HepG2 (cell line): ENCODE measurements around the gene SNAP29. TPM values are rescaled to one million over a fixed set of nuclear protein-coding genes. Genes with fewer than 3 reads are reported as not detected.
A peak's percentile ranks its signal among the peaks of the same experiment; 100 is the strongest.

Source experiments
- PRDM10 ChIP-seq: sonication (generic); formaldehyde crosslinking; IDR thresholded peaks from 2 replicates; pipeline ENCODE4 v1.4.0; 2020; ENCODE audit warnings: low read depth, missing genetic modification reagents
- WIZ ChIP-seq: sonication (generic); formaldehyde crosslinking; IDR thresholded peaks from 2 replicates; pipeline ENCODE4 v1.5.1; 2020; ENCODE audit warnings: mild to moderate bottlenecking, missing genetic modification reagents
- ZNF3 ChIP-seq: IDR thresholded peaks from 2 replicates; pipeline ENCODE4 v1.7.0; 2017; ENCODE audit warnings: inconsistent platforms
- ZNF512 ChIP-seq: sonication (generic); formaldehyde crosslinking; IDR thresholded peaks from 2 replicates; pipeline ENCODE4 v1.4.0; 2020; ENCODE audit warnings: mild to moderate bottlenecking, missing genetic modification reagents
- ZNF546 ChIP-seq: sonication (generic); formaldehyde crosslinking; conservative IDR thresholded peaks from 2 replicates; pipeline ENCODE4 v1.8.1; 2023; ENCODE audit warnings: mild to moderate bottlenecking, missing genetic modification reagents
- ZNF572 ChIP-seq: sonication (generic); formaldehyde crosslinking; IDR thresholded peaks from 2 replicates; pipeline ENCODE4 v1.5.1; 2020; ENCODE audit warnings: mild to moderate bottlenecking, missing genetic modification reagents
- ZNF770 ChIP-seq: sonication (generic); formaldehyde crosslinking; IDR thresholded peaks from 2 replicates; pipeline ENCODE4 v1.5.0; 2020; ENCODE audit warnings: mild to moderate bottlenecking, missing genetic modification reagents
- ZNF784 ChIP-seq: sonication (generic); formaldehyde crosslinking; IDR thresholded peaks from 2 replicates; pipeline ENCODE4 v1.5.1; 2020; ENCODE audit warnings: missing genetic modification reagents, mild to moderate bottlenecking, borderline replicate concordance
- polyA plus RNA-seq, 8 experiments: library from polyadenylated mRNA; depleted of rRNA in 3 of 8; stranded (reverse) in 7 of 8; unstranded in 1 of 8; fragments of >200 nt; fragmentation: Illumina TruSeq in 4 of 8; extraction: Trizol in 4 of 8; gene quantifications; 2 replicates each; pipeline versions ENCODE4 v1.2.1 to v1.2.3, GENCODE V29; 2011 to 2016; ENCODE audit warnings: low read depth in 4 of 8, missing spikeins in 1 of 8, mixed read lengths in 1 of 8; ENCODE audit not compliant: insufficient read depth in 1 of 8
- total RNA-seq, 5 experiments: library from RNA; depleted of rRNA; stranded (reverse); fragments of >200 nt; fragmentation: Illumina TruSeq; extraction: Trizol; gene quantifications; 2 replicates each; pipeline ENCODE4 v1.2.3, GENCODE V29; 2016; ENCODE audit warnings: low read depth in 1 of 5
- TF ChIP-seq, protein P1 (sequence below): sonication (generic); formaldehyde crosslinking; IDR thresholded peaks from 2 replicates; pipeline ENCODE4; 2020; ENCODE audit warnings: missing genetic modification reagents, mild to moderate bottlenecking, borderline replicate concordance
- TF ChIP-seq, protein P2 (sequence below), 2 experiments: sonication (generic) in 1 of 2; formaldehyde crosslinking in 1 of 2; IDR thresholded peaks; 2 replicates each; pipeline versions ENCODE4 v1.4.0 to v1.6.1; 2016 to 2020; ENCODE audit warnings: borderline replicate concordance in 1 of 2, low read depth in 1 of 2, mild to moderate bottlenecking in 1 of 2, missing genetic modification reagents in 1 of 2

The SNAP29 gene
- total and polyA plus RNA-seq, 2 of the 13 experiments (the other 11 are each of a cell fraction or from before 2014, with no cell fraction given): 12.3 to 30.7 TPM

DNA sequence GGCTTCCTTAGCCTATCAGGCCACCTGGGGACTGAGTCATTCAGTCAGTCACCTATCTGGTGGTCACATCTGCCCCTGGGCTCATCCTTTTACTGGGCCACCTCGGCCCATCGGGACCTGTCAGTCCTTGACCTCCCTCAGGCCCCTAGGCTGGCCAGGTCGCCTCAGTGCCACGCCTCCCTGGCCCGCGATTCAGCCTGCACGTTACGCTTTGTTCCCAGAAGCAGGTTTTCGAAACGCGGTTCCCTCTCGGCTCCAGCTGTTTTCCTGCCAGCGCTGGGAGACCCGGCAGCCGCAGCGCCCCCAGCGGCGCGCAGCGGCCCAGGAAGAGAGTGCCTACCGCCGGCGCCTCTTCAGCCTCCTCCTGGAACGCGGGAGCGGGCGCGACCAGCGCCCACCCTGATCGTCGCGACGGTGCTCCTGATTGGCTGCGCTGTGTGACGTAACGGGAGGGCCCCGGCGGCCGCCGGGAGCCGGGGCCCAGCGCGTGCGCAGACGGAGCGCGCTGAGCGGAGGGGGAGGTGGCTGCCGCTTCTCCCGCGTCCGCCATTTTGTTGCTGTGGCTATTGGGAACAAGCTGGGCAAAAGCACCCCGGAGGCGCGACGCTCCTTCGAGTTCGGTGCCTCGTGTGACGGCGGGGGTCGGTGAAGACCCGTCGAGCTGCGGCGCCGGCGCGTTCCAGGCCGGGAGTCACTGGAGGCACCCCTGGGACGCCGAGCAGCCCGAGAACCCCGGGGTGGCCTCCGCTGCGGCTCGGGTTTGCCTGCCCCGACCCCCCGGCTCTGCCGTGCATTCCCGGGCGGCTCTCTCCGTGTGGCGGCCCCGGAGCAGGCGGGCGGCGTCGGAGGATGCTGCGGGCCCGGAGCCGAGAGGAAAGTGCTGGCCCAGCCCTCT lies 58.4 kb downstream of the SNAP29 start, which contains the start of gene CRKL (continued):
- TF ChIP-seq ZNF770: peak; percentile 79
- peak; percentile 98; the same call in 1 of the 2 replicates for TF ChIP-seq ZNF572
- TF ChIP-seq ZNF546 (CRISPR knock-in tag): peak; percentile 63; the same call in 1 of the 2 replicates
- TF ChIP-seq WIZ (CRISPR knock-in tag): no peak
- TF ChIP-seq, protein P1, sequence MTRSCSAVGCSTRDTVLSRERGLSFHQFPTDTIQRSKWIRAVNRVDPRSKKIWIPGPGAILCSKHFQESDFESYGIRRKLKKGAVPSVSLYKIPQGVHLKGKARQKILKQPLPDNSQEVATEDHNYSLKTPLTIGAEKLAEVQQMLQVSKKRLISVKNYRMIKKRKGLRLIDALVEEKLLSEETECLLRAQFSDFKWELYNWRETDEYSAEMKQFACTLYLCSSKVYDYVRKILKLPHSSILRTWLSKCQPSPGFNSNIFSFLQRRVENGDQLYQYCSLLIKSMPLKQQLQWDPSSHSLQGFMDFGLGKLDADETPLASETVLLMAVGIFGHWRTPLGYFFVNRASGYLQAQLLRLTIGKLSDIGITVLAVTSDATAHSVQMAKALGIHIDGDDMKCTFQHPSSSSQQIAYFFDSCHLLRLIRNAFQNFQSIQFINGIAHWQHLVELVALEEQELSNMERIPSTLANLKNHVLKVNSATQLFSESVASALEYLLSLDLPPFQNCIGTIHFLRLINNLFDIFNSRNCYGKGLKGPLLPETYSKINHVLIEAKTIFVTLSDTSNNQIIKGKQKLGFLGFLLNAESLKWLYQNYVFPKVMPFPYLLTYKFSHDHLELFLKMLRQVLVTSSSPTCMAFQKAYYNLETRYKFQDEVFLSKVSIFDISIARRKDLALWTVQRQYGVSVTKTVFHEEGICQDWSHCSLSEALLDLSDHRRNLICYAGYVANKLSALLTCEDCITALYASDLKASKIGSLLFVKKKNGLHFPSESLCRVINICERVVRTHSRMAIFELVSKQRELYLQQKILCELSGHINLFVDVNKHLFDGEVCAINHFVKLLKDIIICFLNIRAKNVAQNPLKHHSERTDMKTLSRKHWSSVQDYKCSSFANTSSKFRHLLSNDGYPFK (CRISPR knock-in tag): peak; percentile 97
- TF ChIP-seq ZNF3 (CRISPR knock-in tag): peak; percentile 91
- TF ChIP-seq ZNF784 (CRISPR knock-in tag): no peak
- peak; percentile 98 for TF ChIP-seq ZNF512
- peak; percentile 40; the same call in 1 of the 2 replicates for TF ChIP-seq PRDM10 (CRISPR knock-in tag)
- TF ChIP-seq, protein P2, sequence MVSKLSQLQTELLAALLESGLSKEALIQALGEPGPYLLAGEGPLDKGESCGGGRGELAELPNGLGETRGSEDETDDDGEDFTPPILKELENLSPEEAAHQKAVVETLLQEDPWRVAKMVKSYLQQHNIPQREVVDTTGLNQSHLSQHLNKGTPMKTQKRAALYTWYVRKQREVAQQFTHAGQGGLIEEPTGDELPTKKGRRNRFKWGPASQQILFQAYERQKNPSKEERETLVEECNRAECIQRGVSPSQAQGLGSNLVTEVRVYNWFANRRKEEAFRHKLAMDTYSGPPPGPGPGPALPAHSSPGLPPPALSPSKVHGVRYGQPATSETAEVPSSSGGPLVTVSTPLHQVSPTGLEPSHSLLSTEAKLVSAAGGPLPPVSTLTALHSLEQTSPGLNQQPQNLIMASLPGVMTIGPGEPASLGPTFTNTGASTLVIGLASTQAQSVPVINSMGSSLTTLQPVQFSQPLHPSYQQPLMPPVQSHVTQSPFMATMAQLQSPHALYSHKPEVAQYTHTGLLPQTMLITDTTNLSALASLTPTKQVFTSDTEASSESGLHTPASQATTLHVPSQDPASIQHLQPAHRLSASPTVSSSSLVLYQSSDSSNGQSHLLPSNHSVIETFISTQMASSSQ (IDR thresholded peaks at IDR 0.05; ENCODE audit: low read depth): no peak
- TF ChIP-seq, protein P2 (CRISPR knock-in tag; IDR thresholded peaks at IDR 0.05; ENCODE audit: borderline replicate concordance): peak; percentile 81
